Heart right ventricle (tissue), 16 donors: ENCODE results near the gene HSD3B1. TPM values are rescaled to one million over a fixed set of nuclear protein-coding genes. Genes with fewer than 3 reads are reported as not detected.

ENCODE experiments used
- ATAC-seq, 8 donors: fragments of 200-7000 bp; cut with Tn5 transposase; one replicate each; pipeline ENCODE4 v1.9.1; 2020; ENCODE audit warnings: mild to moderate bottlenecking in 8 of 8, moderate library complexity in 8 of 8, moderate number of reproducible peaks in 1 of 8
- DNase-seq, 2 donors: peaks; one replicate each; pipeline ENCODE4 v3.0.0-alpha.2; 2020
- H3K27ac ChIP-seq, 10 donors: fragments of 200-600 bp; sonication (generic) in 2 of 10; one replicate each; pipeline versions ENCODE4 v1.5.0 to v1.8.0; 2020 to 2022; ENCODE audit warnings: mild to moderate bottlenecking in 3 of 10
- H3K27me3 ChIP-seq, 7 donors: fragments of 200-600 bp; one replicate each; pipeline ENCODE4 v1.8.0; 2021 to 2022; ENCODE audit warnings: mild to moderate bottlenecking in 2 of 7
- H3K36me3 ChIP-seq, 9 donors: fragments of 200-600 bp; sonication (generic) in 1 of 9; one replicate each; pipeline versions ENCODE4 v1.5.0 to v1.8.0; 2020 to 2022; ENCODE audit warnings: mild to moderate bottlenecking in 2 of 9
- H3K4me1 ChIP-seq, 9 donors: fragments of 200-600 bp; sonication (generic) in 1 of 9; one replicate each; pipeline versions ENCODE4 v1.5.0 to v1.8.0; 2020 to 2022; ENCODE audit warnings: mild to moderate bottlenecking in 4 of 9
- H3K4me3 ChIP-seq, 10 donors: fragments of 200-600 bp; sonication (generic) in 2 of 10; one replicate each; pipeline versions ENCODE4 v1.5.0 to v1.8.0; 2020 to 2022; ENCODE audit warnings: mild to moderate bottlenecking in 7 of 10, moderate library complexity in 2 of 10
- H3K9me3 ChIP-seq, 11 donors: fragments of 200-600 bp in 10 of 11; sonication (generic) in 2 of 11; one replicate each; pipeline versions ENCODE4 v1.5.0 to v1.8.0; 2013 to 2022; ENCODE audit warnings: mild to moderate bottlenecking in 2 of 11, control low read depth in 1 of 11, moderate library complexity in 1 of 11
- CTCF ChIP-seq, 9 donors: fragments of 200-600 bp; sonication (generic) in 2 of 9; IDR thresholded peaks; one replicate each; pipeline versions ENCODE4 v1.5.0 to v1.8.0; 2021 to 2022; ENCODE audit warnings: antibody characterized with exemption in 9 of 9, mild to moderate bottlenecking in 5 of 9, moderate library complexity in 1 of 9
- WGBS, 2 donors: extraction: QIAGEN DNeasy Blood & Tissue Kit; methylation state at CpG; one replicate each; pipeline ENCODE4 v1.1.7; 2013; ENCODE audit warnings: inconsistent platforms in 1 of 2; 5-methylcytosine and 5-hydroxymethylcytosine counted together
- intact Hi-C, 10 donors: fragments of 100-400 bp; cut with DNase I; formaldehyde crosslinking; loops; one replicate each; pipeline versions ENCODE4 v1.11.1 to v1.14.2; 2022
- polyA plus RNA-seq, 2 donors: library from polyadenylated mRNA; stranded (reverse); fragments of 200-250 nt; gene quantifications; one replicate each; pipeline ENCODE4 v1.2.3, GENCODE V29; 2013
- total RNA-seq, 10 donors: library from RNA; stranded (reverse); fragmentation: NEBNext Ultra II Directional in 3 of 10; extraction: Animal tissue kit (Norgen Biotek cat#: 25700) in 3 of 10; gene quantifications; one replicate each; pipeline versions ENCODE4 v1.2.1 to v1.2.4, GENCODE V29; 2021 to 2023
- donor health status: Arrhythmogenic right ventricular cardiomyopathy.
- donor health status: ischemic (EF 13 %, LVEDD 7.1; RV severe dilation, severe dysfunction).
- donor health status: healthy with polysubstance abuse.
- donor health status: DM: no; HTN: yes; CAD: no.
- donor health status: DM: no; HTN: no; CAD: no.
- donor health status: ischemic (EF 25% LVEDD 6.9; RV normal size, moderate dysfunction).
- donor health status: ischemic (EF 25% LVEDD 5.7; RV mildly dilated, moderate dysfunction).
- donor health status: healthy.
- donor health status: DM: yes; HTN: yes; CAD: no.
- donor health status: Ischemic cardiomyopathy.
- donor health status: ischemic (EF 35%, LVEDD 5.7; RV mildly dilated, moderate dysfunction).
- donor health status: nonischemic (EF 11% LVEDD 7.7; RV severe dilation, severe dysfunction).
- donor health status: DM: yes; HTN: yes; CAD: no.
- donor health status: PGD.
- donor health status: ischemic (EF 29% LVEDD 5.4; RV normal size, mild dysfunction).
- donor health status: nonischemic (EF 23%, LVEDD 6.1; RV moderate dilation, normal function).

The HSD3B1 gene
- total and polyA plus RNA-seq, 12 donors = not detected

GRCh38 chr1:119546641-119547040, 39.6 kb downstream of the HSD3B1 start:
- ATAC-seq = no peak
- intact Hi-C loops = no loop called here
- WGBS, 2 donors = 71 to 94% methylated on average over 1 of the region's 1 CpG
- H3K4me1 ChIP-seq = no peaks in the 10 kb centered on the region
- no peak for TF ChIP-seq CTCF (IDR thresholded peaks at IDR 0.05)
- no peaks in the 10 kb centered on the region for H3K9me3 ChIP-seq
- no peaks in the 10 kb centered on the region for H3K36me3 ChIP-seq
- DNase-seq = no peak
- H3K27me3 ChIP-seq = no peaks in the 10 kb centered on the region
- no peak overlapping the region for H3K4me3 ChIP-seq
- H3K27ac ChIP-seq = no peak overlapping the region

- Histone ChIP-seq H3K36me3 (no peaks in the 10 kb centered on the region), H3K9me3 (no peaks in the 10 kb centered on the region), H3K4me1 (no peaks in the 10 kb centered on the region), H3K27ac (no peak overlapping the region), H3K27me3 (no peaks in the 10 kb centered on the region), H3K4me3 (no peak overlapping the region)
- intact Hi-C loops = no loop called here
- TF ChIP-seq CTCF (IDR thresholded peaks at IDR 0.05) = no peak
- no peak for ATAC-seq
- no peak for DNase-seq
- 93 to 100% methylated on average over 1 of the region's 1 CpG for WGBS, 2 donors
These were observed 40.3 kb downstream of the HSD3B1 start for GRCh38 chr1:119547306-119547705.

- H3K4me1 ChIP-seq = no peaks in the 10 kb centered on the region
- TF ChIP-seq CTCF (IDR thresholded peaks at IDR 0.05) = no peak
- no peak overlapping the region for H3K4me3 ChIP-seq
- DNase-seq (no peak), ATAC-seq (no peak)
- intact Hi-C loops = no loop called here
- H3K36me3 ChIP-seq = no peaks in the 10 kb centered on the region
- no peak overlapping the region for H3K27ac ChIP-seq
- H3K27me3 ChIP-seq = no peaks in the 10 kb centered on the region
- no peaks in the 10 kb centered on the region for H3K9me3 ChIP-seq
- 90 to 93% methylated on average over 7 of the region's 7 CpGs for WGBS, 2 donors
These were observed 40.8 kb downstream of the HSD3B1 start for GRCh38 chr1:119547805-119548204.

GRCh38 chr1:119549719-119550132, 42.7 kb downstream of the HSD3B1 start:
- DNase-seq = peak in 1 of 2 donors; percentile 55
- Histone ChIP-seq H3K36me3 (no peaks in the 10 kb centered on the region), H3K4me1 (peaks cover 0 to 16% (median 0%) of the 10 kb centered on the region in 9 donors), H3K27me3 (no peaks in the 10 kb centered on the region), H3K27ac (no peak overlapping the region), H3K9me3 (no peaks in the 10 kb centered on the region), H3K4me3 (no peak overlapping the region)
- TF ChIP-seq CTCF (IDR thresholded peaks at IDR 0.05) = peak in 8 of 9 donors; percentile 33 to 67 (median 59)
- intact Hi-C loops = loop anchor here in 2 of 10 donors (5.0 to 10.0 kb wide), 2 partner anchors 53 to 255 kb away; no protein-coding TSS in a partner anchor
- peak; percentile 63 to 85 (median 80) for ATAC-seq
- WGBS, 2 donors = 62 to 64% methylated on average over 4 of the region's 4 CpGs
